Neuronal stem cell (in vitro differentiated cells): ENCODE measurements around the gene CCDC126.

Source experiments
- DNase-seq: peaks from one replicate; pipeline ENCODE4 v3.0.0-alpha.2; 2013; ENCODE audit warnings: low spot score
- H2AFZ ChIP-seq: one replicate; pipeline ENCODE4 v1.6.1; 2013; ENCODE audit warnings: mild to moderate bottlenecking, low read length, inconsistent platforms
- H2AK5ac ChIP-seq: 2 replicates; pipeline ENCODE4 v1.6.1; 2013; ENCODE audit warnings: low read depth, mild to moderate bottlenecking, inconsistent platforms, low read length, moderate library complexity, mixed read lengths
- H2BK120ac ChIP-seq: 2 replicates; pipeline ENCODE4 v1.6.1; 2013; ENCODE audit warnings: low read depth, mild to moderate bottlenecking, inconsistent platforms, low read length, moderate library complexity, mixed read lengths
- H2BK12ac ChIP-seq: one replicate; pipeline ENCODE4 v1.6.1; 2013; ENCODE audit warnings: low read length, inconsistent platforms
- H2BK15ac ChIP-seq: 2 replicates; pipeline ENCODE4 v1.6.1; 2013; ENCODE audit warnings: mild to moderate bottlenecking, low read length, inconsistent platforms, mixed read lengths
- H2BK5ac ChIP-seq: one replicate; pipeline ENCODE4 v1.6.1; 2013; ENCODE audit warnings: inconsistent platforms, mild to moderate bottlenecking, low read length, moderate library complexity
- H3K14ac ChIP-seq: one replicate; pipeline ENCODE4 v1.6.1; 2013; ENCODE audit warnings: low read length, inconsistent platforms
- H3K18ac ChIP-seq: 2 replicates; pipeline ENCODE4 v1.6.1; 2013; ENCODE audit warnings: low read length, inconsistent platforms
- H3K23ac ChIP-seq: 2 replicates; pipeline ENCODE4 v1.6.1; 2013; ENCODE audit warnings: low read depth, mild to moderate bottlenecking, mixed read lengths, low read length, inconsistent platforms; ENCODE audit not compliant: poor library complexity
- H3K27ac ChIP-seq: replicated peaks from 3 replicates; pipeline ENCODE4 v1.5.1; 2013; ENCODE audit warnings: low read length, inconsistent platforms
- H3K27me3 ChIP-seq, 3 experiments: 2 replicates each; pipeline ENCODE4 v1.6.1; 2013; ENCODE audit warnings: low read length in 3 of 3, mild to moderate bottlenecking in 2 of 3, inconsistent platforms in 1 of 3, low read depth in 1 of 3, mixed read lengths in 1 of 3, moderate library complexity in 1 of 3; ENCODE audit not compliant: control insufficient read depth in 3 of 3, insufficient read depth in 3 of 3
- H3K36me3 ChIP-seq, 2 donors: replicated peaks in 1 of 2; 2 replicates each; pipeline ENCODE4 v1.6.1; 2013; ENCODE audit warnings: low read length in 2 of 2; ENCODE audit not compliant: control insufficient read depth in 2 of 2, insufficient read depth in 2 of 2
- H3K4ac ChIP-seq: 2 replicates; pipeline ENCODE4 v1.6.1; 2013; ENCODE audit warnings: inconsistent platforms, mild to moderate bottlenecking, low read length, moderate library complexity
- H3K4me1 ChIP-seq, 2 donors: 1 replicate in 1 of 2; 2 replicates in 1 of 2; pipeline ENCODE4 v1.6.1; 2013; ENCODE audit warnings: low read length in 2 of 2, low read depth in 1 of 2; ENCODE audit not compliant: control insufficient read depth in 2 of 2, insufficient read depth in 1 of 2
- H3K4me2 ChIP-seq: one replicate; pipeline ENCODE4 v1.6.1; 2013; ENCODE audit warnings: mild to moderate bottlenecking, low read length, inconsistent platforms; ENCODE audit not compliant: insufficient read depth, poor library complexity, severe bottlenecking
- H3K4me3 ChIP-seq, 2 donors: 2 replicates each; pipeline ENCODE4 v1.5.1; 2013; ENCODE audit warnings: low read length in 2 of 2, mild to moderate bottlenecking in 2 of 2, inconsistent platforms in 1 of 2, moderate library complexity in 1 of 2
- H3K79me1 ChIP-seq: one replicate; pipeline ENCODE4 v1.6.1; 2013; ENCODE audit warnings: low read depth, mild to moderate bottlenecking, inconsistent platforms, low read length, moderate library complexity
- H3K9ac ChIP-seq: one replicate; pipeline ENCODE4 v1.6.1; 2013; ENCODE audit warnings: mild to moderate bottlenecking, low read depth, low read length, inconsistent platforms; ENCODE audit not compliant: poor library complexity
- H3K9me3 ChIP-seq, 2 donors: replicated peaks in 1 of 2; 2 replicates each; pipeline versions ENCODE3 to v1.6.1; 2013; ENCODE audit warnings: low read length in 2 of 2, mild to moderate bottlenecking in 2 of 2, inconsistent platforms in 1 of 2, low read depth in 1 of 2, mixed read lengths in 1 of 2, moderate library complexity in 1 of 2; ENCODE audit not compliant: control insufficient read depth in 2 of 2, insufficient read depth in 1 of 2
- H4K8ac ChIP-seq: one replicate; pipeline ENCODE4 v1.6.1; 2013; ENCODE audit warnings: low read depth, mild to moderate bottlenecking, inconsistent platforms, low read length, moderate library complexity
- H4K91ac ChIP-seq: one replicate; pipeline ENCODE4 v1.6.1; 2013; ENCODE audit warnings: low read length, low read depth, mild to moderate bottlenecking, inconsistent platforms; ENCODE audit not compliant: poor library complexity
- WGBS, 2 donors: extraction: QIAGEN DNeasy Blood & Tissue Kit; methylation state at CpG; one replicate each; pipeline ENCODE4 v1.1.7; 2013; ENCODE audit warnings: missing lambda C conversion rate in 2 of 2, mixed read lengths in 1 of 2; ENCODE audit not compliant: insufficient read length in 2 of 2, insufficient replicate concordance in 1 of 2; ENCODE audit errors: extremely low coverage in 2 of 2; 5-methylcytosine and 5-hydroxymethylcytosine counted together

CCDC126 gene

DNA sequence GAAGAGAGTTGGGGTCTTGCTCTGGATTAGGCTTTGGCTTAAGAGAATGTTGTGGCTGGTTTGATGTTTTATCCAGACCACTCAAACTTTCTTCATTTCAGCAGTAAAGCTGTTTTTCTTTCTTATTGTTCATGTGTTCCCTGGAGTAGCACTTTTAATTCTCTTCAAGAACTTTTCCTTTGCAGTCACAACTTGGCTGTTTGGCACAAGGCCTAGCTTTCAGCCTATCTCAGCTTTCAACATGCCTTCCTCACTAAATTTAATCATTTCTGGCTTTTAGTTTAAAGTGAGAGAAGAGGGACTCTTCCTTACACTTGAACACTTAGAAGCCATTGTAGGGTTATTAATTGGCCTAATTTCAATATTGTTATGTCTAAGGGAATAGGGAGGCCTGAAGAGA lies 18.1 kb downstream of the CCDC126 start:
- peaks cover 3 to 36% of the 10 kb centered on the region in 2 donors for H3K9me3 ChIP-seq
- no peak overlapping the region for H3K9ac ChIP-seq
- H2BK15ac ChIP-seq = no peak overlapping the region
- H3K4me3 ChIP-seq = no peak overlapping the region
- H3K27ac ChIP-seq = no peak overlapping the region
- H3K4me1 ChIP-seq = no peaks in the 10 kb centered on the region
- no peak overlapping the region for H3K4ac ChIP-seq
- H3K79me1 ChIP-seq = no peaks in the 10 kb centered on the region
- no peak overlapping the region for H2AK5ac ChIP-seq
- no peak for DNase-seq
- no peak overlapping the region for H3K4me2 ChIP-seq
- no peak overlapping the region for H2BK12ac ChIP-seq
- H4K91ac ChIP-seq = no peak overlapping the region
- no peak overlapping the region for H4K8ac ChIP-seq
- no peak overlapping the region for H2AFZ ChIP-seq
- peaks cover 3 to 49% of the 10 kb centered on the region in 2 donors for H3K36me3 ChIP-seq
- H2BK120ac ChIP-seq = no peak overlapping the region
- no peak overlapping the region for H3K14ac ChIP-seq
- no peak overlapping the region for H2BK5ac ChIP-seq
- no peaks in the 10 kb centered on the region for H3K27me3 ChIP-seq
- H3K18ac ChIP-seq = no peak overlapping the region
- no peak overlapping the region for H3K23ac ChIP-seq

- H4K8ac ChIP-seq = no peak overlapping the region
- H3K4me1 ChIP-seq = no peaks in the 10 kb centered on the region
- no peak overlapping the region for H3K9ac ChIP-seq
- peaks cover 3 to 34% of the 10 kb centered on the region in 2 donors for H3K9me3 ChIP-seq
- H4K91ac ChIP-seq = no peak overlapping the region
- H3K18ac ChIP-seq = no peak overlapping the region
- no peak overlapping the region for H3K4me3 ChIP-seq
- H3K23ac ChIP-seq = no peak overlapping the region
- no peak overlapping the region for H2BK15ac ChIP-seq
- H3K14ac ChIP-seq = no peak overlapping the region
- no peak overlapping the region for H2AK5ac ChIP-seq
- no peak overlapping the region for H3K27ac ChIP-seq
- H2BK12ac ChIP-seq = no peak overlapping the region
- no peak overlapping the region for H2BK5ac ChIP-seq
- no peaks in the 10 kb centered on the region for H3K27me3 ChIP-seq
- no peak overlapping the region for H3K4ac ChIP-seq
- H3K79me1 ChIP-seq = no peaks in the 10 kb centered on the region
- peaks cover 3 to 40% of the 10 kb centered on the region in 2 donors for H3K36me3 ChIP-seq
- H2AFZ ChIP-seq = no peak overlapping the region
- no peak overlapping the region for H3K4me2 ChIP-seq
- no peak for DNase-seq
- no CpG with 5 or more reads among the region's 2 CpGs for WGBS, 2 donors
- no peak overlapping the region for H2BK120ac ChIP-seq
Measured at GRCh38 chr7:23616593-23616992, 19.4 kb downstream of the CCDC126 start.

- Histone ChIP-seq H3K9ac (no peak overlapping the region), H3K27me3 (no peaks in the 10 kb centered on the region), H3K14ac (no peak overlapping the region), H3K18ac (no peak overlapping the region), H2AFZ (no peak overlapping the region), H2BK12ac (no peak overlapping the region), H3K23ac (no peak overlapping the region), H3K4ac (no peak overlapping the region), H4K8ac (no peak overlapping the region), H2AK5ac (no peak overlapping the region), H3K79me1 (no peaks in the 10 kb centered on the region), H3K9me3 (peaks cover 3 to 33% of the 10 kb centered on the region in 2 donors), H2BK5ac (no peak overlapping the region), H4K91ac (no peak overlapping the region), H2BK120ac (no peak overlapping the region), H3K27ac (no peak overlapping the region), H2BK15ac (no peak overlapping the region), H3K4me3 (no peak overlapping the region), H3K4me2 (no peak overlapping the region), H3K4me1 (no peaks in the 10 kb centered on the region), H3K36me3 (peaks cover 3 to 36% of the 10 kb centered on the region in 2 donors)
- no CpG with 5 or more reads among the region's 1 CpG for WGBS, 2 donors
- DNase-seq = no peak
Measured at GRCh38 chr7:23617482-23617881, 20.3 kb downstream of the CCDC126 start.

GRCh38 chr7:23618241-23618640 lies 21.1 kb downstream of the CCDC126 start:
- Histone ChIP-seq H2BK5ac (no peak overlapping the region), H3K4me2 (no peak overlapping the region), H3K79me1 (no peaks in the 10 kb centered on the region), H2BK120ac (no peak overlapping the region), H3K4me3 (no peak overlapping the region), H2BK12ac (no peak overlapping the region), H3K36me3 (peaks cover 3 to 29% of the 10 kb centered on the region in 2 donors), H3K14ac (no peak overlapping the region), H3K4ac (no peak overlapping the region), H3K23ac (no peak overlapping the region), H3K27ac (no peak overlapping the region), H3K4me1 (no peaks in the 10 kb centered on the region), H3K9ac (no peak overlapping the region), H4K91ac (no peak overlapping the region), H2AK5ac (no peak overlapping the region), H2AFZ (no peak overlapping the region), H3K27me3 (no peaks in the 10 kb centered on the region), H2BK15ac (no peak overlapping the region), H3K9me3 (peaks cover 3 to 27% of the 10 kb centered on the region in 2 donors), H3K18ac (no peak overlapping the region), H4K8ac (no peak overlapping the region)
- WGBS, 2 donors = no CpG with 5 or more reads among the region's 3 CpGs
- no peak for DNase-seq
